NCI-H2196 (cell line): ENCODE results near the gene MEGF9.
"Not testable (repeated sequence)": the region's sequence is repeated elsewhere in the genome, so short reads cannot be mapped to it uniquely, and the experiment has no call there.

ENCODE experiments used
- DNase-seq: peaks from one replicate; lab custom pipeline; 2025; ENCODE audit not compliant: unreplicated experiment; lab: John Stamatoyannopoulos, UW

MEGF9 gene

DNA sequence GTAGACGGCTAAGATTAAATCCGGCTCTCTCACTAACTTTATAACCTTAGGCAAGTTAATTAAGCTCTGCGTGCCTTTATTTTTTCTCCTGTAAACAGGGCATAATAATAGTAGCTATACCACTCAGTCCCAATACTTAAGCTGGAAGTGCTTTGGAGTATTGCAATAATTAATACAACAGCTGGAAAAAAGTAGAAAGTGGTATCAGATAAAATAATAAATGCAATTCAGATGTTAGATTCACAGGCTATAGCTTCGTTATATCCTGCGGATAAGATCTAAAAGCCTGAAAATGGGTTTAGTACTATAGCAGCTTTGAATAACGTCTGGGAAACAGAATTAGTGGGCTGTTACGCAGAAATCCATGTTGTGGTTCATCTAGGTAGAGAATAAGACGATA lies 51.8 kb downstream of the MEGF9 start:
- DNase-seq: no peak

DNA sequence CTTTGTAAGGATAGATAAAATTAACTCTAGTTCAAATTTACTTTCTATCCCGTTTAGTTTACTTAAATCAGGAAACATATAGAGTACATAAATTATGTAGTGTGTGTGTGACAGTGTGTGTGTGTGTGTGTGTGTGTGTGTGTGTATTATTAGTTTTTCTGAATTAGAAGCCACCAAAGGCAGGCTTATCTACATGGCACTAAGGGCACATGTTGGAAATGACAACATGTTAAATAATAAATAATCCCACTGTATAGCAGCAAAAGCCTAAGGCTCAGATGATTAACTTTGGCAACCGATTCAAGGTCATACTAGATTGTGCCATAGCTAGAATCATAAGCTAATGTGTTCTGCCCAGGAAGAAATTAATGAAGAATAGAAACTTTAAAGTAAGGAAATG lies 54.6 kb downstream of the MEGF9 start:
- no peak for DNase-seq

DNA sequence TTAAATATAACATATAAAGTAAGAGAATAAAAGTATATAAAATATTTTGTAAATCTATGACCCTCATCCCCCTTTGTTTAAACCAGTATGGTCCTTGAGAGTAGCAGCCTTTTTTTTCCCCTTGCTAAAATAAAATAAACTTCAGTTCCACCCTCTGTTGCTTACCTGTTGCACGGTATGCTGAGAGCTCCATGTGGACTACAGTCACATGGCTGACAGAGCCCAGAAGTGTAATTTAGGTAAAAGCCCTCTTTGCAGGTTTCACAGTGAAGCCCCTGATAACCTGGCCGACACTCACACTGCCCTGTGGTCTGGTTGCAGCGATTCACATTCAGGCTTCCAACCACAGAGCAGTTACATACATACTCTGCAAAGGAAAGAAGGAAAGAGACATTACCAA lies 55.1 kb downstream of the MEGF9 start:
- no peak for DNase-seq

DNA sequence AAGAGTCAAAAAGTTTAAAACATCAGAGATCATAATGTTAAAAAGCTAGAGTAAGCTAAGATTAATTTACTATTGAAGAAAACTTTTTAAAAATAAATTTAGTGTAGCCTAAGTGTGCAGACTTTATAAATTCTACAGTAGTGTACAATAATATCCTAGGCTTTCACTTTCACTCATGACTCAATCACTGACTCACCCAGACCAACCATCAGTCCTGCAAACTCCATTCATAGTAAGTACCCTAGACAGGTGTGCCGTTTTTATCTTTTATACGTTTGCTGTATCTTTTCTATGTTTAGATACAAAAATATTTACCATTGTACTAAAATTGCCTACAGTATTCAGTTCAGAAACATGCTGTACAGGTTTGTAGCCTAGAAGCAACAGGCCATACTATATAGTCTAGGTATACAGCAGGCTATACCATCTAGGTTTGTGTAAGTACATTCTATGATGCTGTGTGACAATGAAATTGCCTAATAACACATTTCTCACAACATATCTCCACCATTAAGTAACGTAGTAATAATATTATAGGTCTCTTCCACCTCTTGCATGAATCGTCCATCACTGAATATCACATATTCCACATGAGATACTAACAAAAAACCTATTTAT lies 59.2 kb downstream of the MEGF9 start:
- DNase-seq: no peak

DNA sequence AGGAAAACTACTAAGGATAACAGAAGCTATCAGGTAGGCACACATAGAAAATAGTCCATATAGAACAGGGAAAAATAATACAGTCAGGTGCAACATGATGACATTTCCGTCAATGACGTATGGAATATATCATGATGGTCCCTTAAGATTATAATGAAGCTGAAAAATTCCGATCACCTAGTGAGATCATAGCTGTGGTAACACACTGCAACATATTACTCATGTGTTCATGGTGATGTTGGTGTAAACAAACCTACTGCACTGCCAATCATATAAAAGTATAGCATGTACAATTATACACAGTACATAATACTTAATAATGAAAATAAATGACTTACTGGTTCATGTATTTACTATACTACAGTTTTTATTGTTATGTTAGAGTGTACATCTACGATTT lies 60.0 kb downstream of the MEGF9 start:
- no peak for DNase-seq

DNA sequence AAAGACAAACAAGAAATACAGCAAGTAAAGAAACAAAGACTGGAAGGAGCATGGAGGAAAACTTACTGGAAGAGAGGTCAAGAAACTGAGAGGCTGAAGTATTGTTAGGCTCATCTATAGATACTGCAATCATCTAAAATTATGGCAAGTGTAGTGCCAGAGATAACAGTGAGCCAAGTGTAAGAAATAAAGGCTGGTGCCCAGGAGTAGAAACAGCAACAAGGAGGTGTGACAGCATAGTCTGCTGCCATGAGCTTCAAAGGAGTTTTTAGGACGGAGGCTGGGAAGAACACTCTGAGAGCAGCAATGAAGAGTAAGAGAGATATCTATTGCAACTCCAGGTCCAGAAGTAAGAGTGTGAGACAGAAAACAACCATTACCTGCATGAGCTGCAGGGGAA lies 60.5 kb downstream of the MEGF9 start:
- DNase-seq: no peak

DNA sequence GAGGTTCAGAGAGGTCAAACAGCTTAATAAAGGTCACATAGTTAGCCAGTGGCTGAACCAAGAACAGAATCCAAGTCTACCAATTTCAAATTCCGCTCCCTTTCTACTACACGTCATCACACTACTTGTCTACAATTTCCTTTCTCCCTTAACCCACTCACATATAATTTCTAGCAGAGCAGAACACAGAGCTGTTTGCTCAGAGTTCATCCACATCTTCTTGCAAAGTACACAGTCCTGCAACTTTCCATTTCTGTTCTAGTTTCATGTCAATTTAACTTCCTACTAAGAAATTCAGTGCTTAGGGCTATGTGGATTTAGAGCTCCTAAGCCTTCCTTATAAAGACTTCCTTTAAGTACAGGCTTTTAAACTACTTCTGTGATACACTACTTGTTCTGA lies 61.3 kb downstream of the MEGF9 start:
- DNase-seq: no peak

DNA sequence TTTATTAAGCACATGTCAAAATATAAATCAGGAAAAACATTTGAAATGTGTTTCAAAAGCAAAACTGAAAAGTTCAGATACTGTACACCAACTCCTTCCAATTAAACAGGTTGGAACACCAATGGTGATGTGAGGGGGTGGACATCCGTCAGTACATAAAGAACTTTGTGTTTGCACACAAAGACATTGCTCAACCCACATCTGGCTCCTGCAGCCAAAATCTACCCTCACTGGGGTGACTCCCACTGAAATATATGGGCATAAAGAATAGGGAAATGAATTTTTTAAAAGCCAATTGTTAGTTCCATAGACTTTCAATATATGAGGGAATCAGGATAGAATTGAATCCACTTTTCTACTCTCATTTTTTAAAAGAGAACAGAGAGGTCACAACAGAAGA lies 63.9 kb downstream of the MEGF9 start:
- DNase-seq: no peak

DNA sequence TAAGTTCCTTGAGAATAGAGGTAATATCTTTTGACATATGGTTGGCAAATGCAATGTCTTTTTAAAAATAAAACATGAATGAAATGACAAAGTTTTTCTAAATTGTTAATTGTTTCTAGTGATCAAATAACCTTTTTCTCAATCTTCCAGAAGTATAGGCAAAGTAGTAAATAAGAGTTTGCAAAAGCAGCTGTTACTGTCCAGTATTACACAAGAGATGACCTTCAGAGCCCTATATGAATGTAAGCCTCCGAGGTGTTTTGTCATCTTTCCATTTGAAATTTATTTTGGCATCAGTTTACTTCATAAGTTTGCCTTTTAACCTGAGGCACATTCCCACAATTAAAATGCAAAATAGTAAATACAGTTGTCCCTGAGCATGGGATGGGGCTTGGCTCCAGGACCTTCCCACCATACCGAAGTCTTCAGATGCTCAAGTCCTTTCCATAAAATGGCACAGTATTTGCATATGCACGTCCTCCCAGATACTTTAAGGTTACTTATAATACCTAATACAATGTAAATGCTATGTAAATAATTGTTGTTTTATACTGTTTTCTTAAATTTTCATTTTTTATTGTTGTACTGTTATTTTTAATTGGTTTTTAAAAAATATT lies 65.6 kb downstream of the MEGF9 start:
- DNase-seq: no peak

DNA sequence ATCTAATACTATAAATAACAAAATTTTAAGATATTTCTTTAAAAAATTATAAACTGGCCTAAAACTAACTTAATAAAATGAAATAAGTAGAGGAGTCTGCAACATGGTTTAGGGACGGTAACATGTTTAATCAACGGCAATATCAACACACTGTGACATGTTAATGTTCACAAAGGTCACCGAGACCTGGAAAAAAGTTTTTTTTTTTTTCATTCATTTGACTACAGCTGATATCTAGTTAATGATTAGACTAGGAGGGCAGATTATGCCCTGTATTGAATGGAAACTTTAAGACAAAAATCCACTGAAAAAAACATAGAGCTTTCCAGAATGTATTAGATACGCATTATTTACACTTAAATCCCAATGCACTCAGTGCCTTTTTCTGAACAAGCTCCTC lies 67.3 kb downstream of the MEGF9 start:
- DNase-seq: no peak

DNA sequence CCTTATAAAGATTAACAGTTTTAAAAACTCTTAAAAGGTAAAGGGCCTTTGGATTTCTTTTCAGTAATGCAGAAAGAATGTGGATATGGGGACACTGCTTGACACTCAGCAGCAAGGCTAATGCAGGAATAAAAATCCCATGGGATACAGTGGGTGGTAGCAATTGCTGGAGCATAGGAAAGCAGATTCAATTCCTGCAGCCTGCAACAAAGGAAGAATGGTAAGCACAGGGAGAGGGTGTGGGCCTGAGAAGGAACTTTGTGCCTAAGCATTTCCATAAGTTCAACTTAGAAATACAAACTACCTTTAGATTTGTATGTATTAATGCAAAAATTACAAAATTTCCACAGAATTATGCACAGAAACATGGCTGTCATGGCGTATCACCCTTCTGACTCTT lies 68.5 kb downstream of the MEGF9 start:
- no peak for DNase-seq

DNA sequence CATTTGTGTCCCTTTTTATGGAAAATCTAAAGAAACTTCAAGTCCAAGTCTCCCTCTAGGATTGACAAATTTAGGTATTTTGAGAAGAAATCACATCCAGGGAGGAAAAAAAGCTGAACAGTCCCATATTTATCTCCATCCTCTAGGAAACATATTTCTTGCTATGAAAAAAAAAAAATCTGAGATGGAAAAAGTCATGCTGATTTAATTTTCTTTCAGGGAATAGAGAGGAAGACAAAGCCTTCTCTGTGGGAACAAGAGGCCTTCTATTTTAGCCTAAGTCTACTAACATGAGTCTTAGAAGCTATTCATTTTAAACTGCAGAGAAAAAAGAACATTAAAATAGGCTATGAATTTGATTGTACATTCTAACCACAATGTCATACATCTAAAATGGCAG lies 71.2 kb downstream of the MEGF9 start:
- no peak for DNase-seq

DNA sequence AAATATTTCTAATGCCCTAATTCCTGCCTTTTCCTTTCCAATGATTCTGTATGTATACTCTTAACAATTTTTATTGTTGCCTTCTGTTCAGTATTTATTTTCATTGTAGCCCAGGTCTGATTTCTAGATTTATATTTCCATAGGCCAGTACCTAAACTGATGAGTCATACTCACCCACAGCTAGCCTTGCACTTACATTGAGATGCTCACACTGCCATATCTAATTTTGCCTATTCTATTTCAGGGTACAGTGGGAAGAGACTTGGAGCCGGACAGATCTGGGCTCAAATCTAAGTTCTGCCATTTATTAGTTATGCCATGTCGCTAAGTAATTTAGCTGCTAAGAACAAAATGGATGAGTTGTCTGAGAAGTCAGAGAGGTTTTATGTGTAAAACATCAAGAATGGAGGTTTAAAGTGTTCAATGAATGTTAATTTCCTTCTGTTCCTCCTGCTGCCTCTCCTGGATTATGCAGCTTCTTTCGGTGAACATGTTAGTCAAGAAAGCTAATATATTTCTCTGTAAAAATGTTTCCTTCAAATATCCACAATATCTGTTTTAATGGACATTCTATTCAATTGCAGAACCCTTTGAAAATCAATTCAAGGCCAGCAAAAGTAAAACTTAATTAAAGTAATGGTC lies 72.0 kb downstream of the MEGF9 start:
- DNase-seq: no peak

DNA sequence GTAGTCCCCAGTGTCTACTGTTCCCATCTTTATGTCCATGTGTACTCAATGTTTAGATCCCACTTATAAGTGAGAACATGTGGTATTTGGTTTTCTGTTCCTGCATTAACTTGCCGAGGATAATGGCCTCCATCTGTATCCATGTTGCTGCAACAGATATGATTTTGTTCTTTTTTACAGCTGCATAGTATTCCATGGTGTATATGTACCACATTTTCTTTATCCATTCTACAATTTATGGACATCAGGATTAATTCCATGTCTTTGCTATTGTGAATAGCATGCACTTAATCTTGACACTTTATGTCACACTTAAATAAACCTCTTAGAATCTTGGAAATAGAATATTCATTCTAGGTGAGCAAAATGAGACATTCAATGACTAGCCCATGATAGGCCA lies 73.4 kb downstream of the MEGF9 start:
- DNase-seq: not testable (repeated sequence)

DNA sequence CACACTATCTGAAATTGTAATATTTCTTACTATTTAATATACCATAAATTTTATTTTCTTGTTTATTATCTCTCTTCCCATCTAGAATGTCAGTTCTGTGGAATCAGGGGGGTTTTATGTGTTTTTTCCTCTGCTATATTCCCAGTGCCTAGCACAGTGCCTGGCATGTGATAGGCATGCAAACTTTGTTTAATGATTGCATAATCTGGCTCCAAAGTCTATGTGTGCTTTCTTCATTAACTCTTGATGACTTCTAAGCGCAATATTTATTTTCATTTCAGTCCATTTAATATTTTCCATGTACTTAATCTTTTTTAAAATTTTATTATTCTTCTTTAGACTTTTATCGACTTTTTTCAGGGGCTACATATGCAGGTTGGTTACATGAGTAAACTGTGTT lies 73.9 kb downstream of the MEGF9 start:
- DNase-seq: no peak

DNA sequence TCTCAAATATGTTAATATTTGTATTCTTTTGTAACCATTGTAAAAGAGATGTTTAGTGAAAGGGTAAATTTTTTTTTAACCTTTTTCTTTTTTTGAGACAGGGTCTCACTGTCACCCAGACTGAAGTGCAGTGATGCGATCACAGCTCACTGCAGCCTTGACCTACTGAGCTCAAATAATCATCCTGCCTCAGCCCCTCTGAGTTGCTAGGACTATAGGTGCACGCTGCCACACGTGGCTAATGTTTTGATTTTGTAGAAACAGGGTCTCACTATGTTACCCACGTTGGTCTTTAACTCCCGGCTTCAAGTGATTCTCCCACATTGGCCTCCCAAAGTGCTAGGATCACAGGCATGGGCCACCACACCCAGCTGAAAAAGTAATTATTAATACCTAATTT lies 76.4 kb downstream of the MEGF9 start:
- DNase-seq: no peak

DNA sequence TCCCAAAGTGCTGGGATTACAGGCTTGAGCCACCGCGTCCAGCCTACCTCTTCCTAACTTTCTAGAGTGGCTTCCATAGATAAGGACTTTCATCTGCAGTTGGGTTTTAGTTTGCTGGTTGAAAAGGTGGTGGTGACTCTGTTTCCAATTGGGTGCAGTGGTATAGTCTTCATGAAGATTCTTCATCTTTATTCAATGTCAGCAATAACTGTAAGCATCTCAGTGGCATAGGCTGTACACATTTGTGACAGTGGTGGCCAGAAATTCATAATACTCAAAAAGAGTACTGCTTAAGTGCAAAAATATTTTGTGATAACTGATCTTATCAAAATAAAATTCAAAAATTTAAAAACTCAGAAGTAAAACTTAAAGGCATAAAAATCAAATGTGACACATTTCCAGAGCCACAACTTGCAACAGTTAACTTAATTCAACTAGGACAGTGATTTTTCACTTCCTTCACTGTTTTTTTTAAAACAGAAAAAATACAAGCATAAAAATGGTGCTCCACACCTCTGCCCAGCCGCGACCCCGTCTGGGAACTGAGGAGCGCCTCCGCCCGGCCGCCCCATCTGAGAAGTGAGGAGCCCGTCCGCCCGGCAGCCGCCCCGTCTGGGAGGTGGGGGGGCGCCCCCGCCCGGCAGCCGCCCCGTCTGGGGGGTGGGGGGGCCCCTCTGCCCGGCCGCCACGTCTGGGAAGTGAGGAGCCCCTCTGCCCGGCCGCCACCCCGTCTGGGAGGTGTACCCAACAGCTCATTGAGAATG lies 77.9 kb downstream of the MEGF9 start:
- DNase-seq: no peak

DNA sequence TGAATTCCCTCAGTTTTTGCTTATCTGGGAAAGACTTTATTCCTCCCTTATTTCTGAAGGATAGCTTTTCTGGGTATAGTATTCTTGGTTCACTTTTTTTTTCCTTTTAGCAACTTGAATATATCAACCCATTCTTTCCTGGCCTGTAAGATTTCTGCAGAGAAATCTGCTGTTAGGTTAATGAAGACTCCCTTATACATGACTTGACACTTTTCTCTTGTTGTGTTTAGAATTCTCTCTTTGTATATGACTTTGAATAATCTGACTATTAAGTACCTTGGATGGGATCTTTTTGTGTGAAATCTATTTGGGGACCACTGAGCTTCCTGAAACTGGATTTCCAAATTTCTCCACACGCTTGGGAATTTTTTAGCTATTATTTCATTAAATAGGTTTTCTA lies 79.3 kb downstream of the MEGF9 start:
- DNase-seq: no peak

DNA sequence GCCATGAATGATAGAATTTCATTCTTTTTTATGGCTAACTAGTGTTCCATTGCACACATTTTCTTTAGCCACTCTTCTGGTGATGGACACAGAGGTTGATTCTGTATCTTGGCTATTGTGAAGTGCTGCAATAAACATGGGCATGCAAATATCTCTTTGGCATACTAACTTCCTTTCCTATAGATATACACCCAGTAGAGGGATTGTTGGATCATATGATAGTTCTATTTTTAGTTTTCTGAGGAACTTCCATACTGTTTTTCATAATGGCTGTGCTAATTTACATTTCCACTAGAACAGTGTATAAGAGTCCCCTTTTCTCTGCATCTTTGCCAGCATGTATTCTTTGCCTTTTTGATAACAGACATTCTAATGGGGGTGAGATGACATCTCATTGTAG lies 83.9 kb downstream of the MEGF9 start:
- no peak for DNase-seq

DNA sequence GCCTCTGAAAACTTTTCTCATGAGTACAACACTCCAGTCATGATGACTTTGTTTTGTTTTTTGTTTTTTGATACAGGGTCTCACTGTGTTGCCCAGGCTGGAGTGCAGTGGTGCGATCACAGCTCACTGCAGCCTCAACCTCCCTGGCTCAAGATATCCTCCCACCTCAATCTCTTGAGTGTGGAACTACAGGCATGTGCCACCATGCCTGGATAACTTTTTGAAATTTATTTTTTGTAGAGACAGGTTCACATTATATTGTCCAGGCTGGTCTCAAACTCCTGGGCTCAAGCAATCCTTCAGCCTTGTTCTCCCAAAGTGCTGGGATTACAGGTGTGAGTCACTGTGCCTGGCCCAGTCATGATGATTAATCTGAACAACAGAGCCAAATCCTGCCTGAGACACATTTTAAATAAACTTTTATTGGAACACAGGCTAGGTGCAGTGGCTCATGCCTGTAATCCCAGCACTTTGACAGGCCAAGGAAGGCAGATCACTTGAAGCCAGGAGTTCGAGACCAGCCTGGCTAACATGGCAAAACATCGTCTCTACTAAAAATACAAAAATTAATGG lies 85.3 kb downstream of the MEGF9 start:
- DNase-seq: not testable (repeated sequence)

DNA sequence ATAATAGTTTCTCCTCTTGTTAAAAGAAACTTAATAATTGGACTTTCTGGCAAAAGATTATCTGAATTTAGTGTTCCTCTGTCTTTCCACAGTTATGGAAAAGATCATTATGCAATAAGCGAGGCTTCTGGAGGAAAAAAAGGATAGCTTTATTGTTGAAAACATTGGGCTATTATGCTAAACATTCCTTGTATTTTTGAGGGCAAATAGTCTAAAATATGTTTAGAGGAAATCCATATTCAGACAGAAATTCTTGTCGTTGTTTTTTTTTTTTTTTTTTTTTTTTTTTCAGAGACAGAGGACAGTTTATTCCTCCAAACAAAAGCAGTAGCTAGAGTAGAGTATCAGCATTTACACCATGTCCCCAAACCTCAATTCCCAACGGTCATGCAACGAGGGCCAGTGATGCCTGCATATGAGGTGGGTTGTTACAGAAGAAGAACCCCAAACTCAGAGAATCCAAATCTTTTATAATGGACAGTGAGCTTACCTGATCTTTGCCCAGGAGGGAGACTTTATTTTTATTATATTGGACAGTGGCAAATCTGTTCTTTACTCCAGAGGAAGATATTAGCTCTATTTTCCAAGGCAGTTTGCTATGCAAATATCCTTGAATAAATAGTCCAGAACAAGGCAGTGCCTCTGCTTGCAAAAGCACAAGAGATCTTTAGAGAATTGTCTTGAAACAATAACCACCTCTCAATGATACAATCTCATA lies 85.9 kb downstream of the MEGF9 start:
- no peak for DNase-seq
